ENCODE results near the gene ADAMTSL1. TPM values are rescaled to one million over a fixed set of nuclear protein-coding genes. Genes with fewer than 3 reads are reported as not detected.

ADAMTSL1 gene
- total and polyA plus RNA-seq, 9 of the 15 experiments (the other 6 are each of a cell fraction or from before 2014, with no cell fraction given), result 0.01 TPM; not detected in 8

DNA sequence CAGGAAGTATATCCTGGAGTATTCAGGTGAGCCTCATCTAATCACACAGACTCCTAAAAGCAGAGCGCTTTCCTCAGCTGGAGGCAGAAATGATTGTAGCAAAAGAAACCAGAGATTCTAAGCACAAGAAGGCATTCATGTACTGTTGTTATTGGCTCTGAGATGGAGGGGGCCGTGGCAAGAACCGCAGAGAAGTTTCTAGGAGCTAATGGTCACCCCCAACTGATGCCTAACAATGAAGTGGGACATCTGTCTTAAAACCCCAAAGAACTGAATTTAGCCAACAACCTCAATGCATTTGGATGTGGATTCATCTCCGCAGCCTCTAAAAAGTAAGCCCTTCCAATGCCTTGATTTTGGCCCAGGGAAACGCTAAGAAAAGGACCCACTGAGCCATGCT lies 76.3 kb downstream of the ADAMTSL1 start:
- no peaks in the 10 kb centered on the region for H3K9me1 ChIP-seq (ENCODE audit: control insufficient read depth, insufficient read depth, low read length)
- CTCF ChIA-PET (ENCODE audit: low intra/inter-chr PET ratio), result no interaction called here
- intact Hi-C loops (cut with micrococcal nuclease), result no loop called here

More for the DNA sequence above, 76.3 kb downstream of the ADAMTSL1 start:
- no peak overlapping the region for H3K4me3 ChIP-seq
- 6% methylated on average over 5 of the region's 5 CpGs for WGBS (ENCODE audit: insufficient coverage, low coverage, missing lambda C conversion rate)
- no TSS peak for BruUV-seq (replicated peaks)
- H3K4me1 ChIP-seq (replicated peaks in 1 of 2; ENCODE audit: control insufficient read depth in 2 of 2, insufficient read depth in 2 of 2, low read length in 2 of 2), result no peaks in the 10 kb centered on the region
- in situ Hi-C loops (cut with MboI), result no loop called here
- no peaks in the 10 kb centered on the region for H3K27me3 ChIP-seq (ENCODE audit: control insufficient read depth in 2 of 2, insufficient read depth in 2 of 2, low read length in 2 of 2)
- H3K4me2 ChIP-seq (ENCODE audit: insufficient read depth, low read length), result no peak overlapping the region
- no peaks in the 10 kb centered on the region; the same call in 1 of the 2 replicates for H3K9me3 ChIP-seq (replicated peaks; ENCODE audit: control insufficient read depth, insufficient read depth, low read depth, low read length)
- no peak for ATAC-seq
- no peak overlapping the region for H3K9ac ChIP-seq (ENCODE audit: insufficient read depth in 1 of 2, low read depth in 2 of 2, low read length in 2 of 2)
- H2AFZ ChIP-seq (ENCODE audit: low read depth, low read length), result no peak overlapping the region
- no peak for DNase-seq (ENCODE audit: extremely low read depth in 1 of 4, low spot score in 3 of 4)
- POLR2A ChIA-PET, result no interaction called here
- H3K36me3 ChIP-seq (ENCODE audit: control insufficient read depth, insufficient read depth, low read length), result no peaks in the 10 kb centered on the region
- no peaks in the 10 kb centered on the region for H4K20me1 ChIP-seq (replicated peaks; ENCODE audit: control insufficient read depth, insufficient read depth, low read length)
- no peak for FAIRE-seq
- no peak overlapping the region for H3K27ac ChIP-seq (ENCODE audit: extremely low read depth, low read depth, low read length)
- no peak for TF ChIP-seq NRF1 (conservative IDR thresholded peaks at IDR 0.05 in 1 of 2, IDR thresholded peaks at IDR 0.05 in 1 of 2)
- TF ChIP-seq ZKSCAN3 (CRISPR knock-in tag; IDR thresholded peaks at IDR 0.05), result no peak
- no peak for TF ChIP-seq POLR3G (IDR thresholded peaks at IDR 0.05; ENCODE audit: extremely low read depth, insufficient read length, insufficient replicate concordance)
- TF ChIP-seq BRCA1 (IDR thresholded peaks at IDR 0.05), result no peak
- no peak for TF ChIP-seq BRCA1 (CRISPR knock-in tag; IDR thresholded peaks at IDR 0.05)
- no peak for TF ChIP-seq ZNF766 (CRISPR knock-in tag; conservative IDR thresholded peaks at IDR 0.05)
- TF ChIP-seq RBM34 (IDR thresholded peaks at IDR 0.05; ENCODE audit: borderline replicate concordance, insufficient read depth, low read length), result no peak
- TF ChIP-seq ZNF592 (IDR thresholded peaks at IDR 0.05), result no peak
- no peak for TF ChIP-seq ZKSCAN8 (CRISPR knock-in tag; IDR thresholded peaks at IDR 0.05)
- TF ChIP-seq PTTG1 (tag; IDR thresholded peaks at IDR 0.05; ENCODE audit: low read depth), result no peak
- TF ChIP-seq RBM25 (IDR thresholded peaks at IDR 0.05; ENCODE audit: low read depth, low read length, severe bottlenecking), result no peak
- TF ChIP-seq SMAD1 (IDR thresholded peaks at IDR 0.05; ENCODE audit: low read depth, low read length, partially characterized antibody), result no peak
- TF ChIP-seq RNF219 (CRISPR knock-in tag; IDR thresholded peaks at IDR 0.05), result no peak
- H3K79me2 ChIP-seq (ENCODE audit: control insufficient read depth, insufficient read depth, low read length), result no peaks in the 10 kb centered on the region

Data from K562 (cell line).